AG10803 (cell line): ENCODE data around the gene CCDC68.

Source experiments
- DNase-seq: peaks from one replicate; pipeline ENCODE4 v3.0.0; 2010; ENCODE audit warnings: low read depth
- H3K4me3 ChIP-seq: 2 replicates; pipeline ENCODE4 v1.5.1; 2011; ENCODE audit warnings: mild to moderate bottlenecking, low read length, control low read depth
- TF ChIP-seq, protein P1 (sequence below): conservative IDR thresholded peaks from 2 replicates; pipeline ENCODE4 v1.5.1; 2011; ENCODE audit warnings: mild to moderate bottlenecking, low read length, control low read depth, inconsistent platforms

Gene CCDC68

DNA sequence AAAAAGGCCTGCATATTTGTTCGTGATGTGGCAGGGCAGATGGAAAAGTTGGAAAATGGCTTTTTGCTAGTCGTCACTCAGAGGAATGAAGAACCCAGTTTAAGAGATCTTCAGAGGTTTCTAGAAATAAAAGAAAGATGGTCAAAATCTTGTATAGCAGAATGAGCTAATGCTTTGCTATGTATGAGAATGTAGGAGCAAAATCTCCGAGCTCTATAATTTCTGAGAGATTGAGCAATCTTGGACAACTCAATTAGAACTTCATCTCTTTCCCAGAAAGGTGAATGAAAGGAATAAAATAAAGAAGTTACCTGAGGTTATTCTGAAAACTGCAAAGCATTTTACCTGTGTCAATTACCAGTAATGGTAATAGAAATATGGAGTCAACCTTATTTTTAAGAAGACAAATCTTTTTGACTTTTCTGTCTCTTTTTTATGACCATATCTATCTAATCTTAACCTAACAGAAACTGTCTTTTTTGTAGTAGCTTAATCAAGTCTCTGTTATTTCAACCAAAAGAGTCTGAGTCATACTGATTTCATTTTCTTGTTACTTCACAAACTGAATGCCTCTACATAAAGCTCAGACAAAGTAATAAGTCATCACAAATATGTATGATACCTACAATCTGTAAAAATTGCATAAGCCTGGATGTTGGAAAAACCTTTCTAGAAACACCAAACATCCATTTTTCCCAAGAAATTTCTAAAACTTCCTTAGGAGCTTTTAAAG, 32.5 kb downstream of the CCDC68 start:
- DNase-seq = peak; percentile 9
- H3K4me3 ChIP-seq = no peak overlapping the region
- TF ChIP-seq, protein P1, sequence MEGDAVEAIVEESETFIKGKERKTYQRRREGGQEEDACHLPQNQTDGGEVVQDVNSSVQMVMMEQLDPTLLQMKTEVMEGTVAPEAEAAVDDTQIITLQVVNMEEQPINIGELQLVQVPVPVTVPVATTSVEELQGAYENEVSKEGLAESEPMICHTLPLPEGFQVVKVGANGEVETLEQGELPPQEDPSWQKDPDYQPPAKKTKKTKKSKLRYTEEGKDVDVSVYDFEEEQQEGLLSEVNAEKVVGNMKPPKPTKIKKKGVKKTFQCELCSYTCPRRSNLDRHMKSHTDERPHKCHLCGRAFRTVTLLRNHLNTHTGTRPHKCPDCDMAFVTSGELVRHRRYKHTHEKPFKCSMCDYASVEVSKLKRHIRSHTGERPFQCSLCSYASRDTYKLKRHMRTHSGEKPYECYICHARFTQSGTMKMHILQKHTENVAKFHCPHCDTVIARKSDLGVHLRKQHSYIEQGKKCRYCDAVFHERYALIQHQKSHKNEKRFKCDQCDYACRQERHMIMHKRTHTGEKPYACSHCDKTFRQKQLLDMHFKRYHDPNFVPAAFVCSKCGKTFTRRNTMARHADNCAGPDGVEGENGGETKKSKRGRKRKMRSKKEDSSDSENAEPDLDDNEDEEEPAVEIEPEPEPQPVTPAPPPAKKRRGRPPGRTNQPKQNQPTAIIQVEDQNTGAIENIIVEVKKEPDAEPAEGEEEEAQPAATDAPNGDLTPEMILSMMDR = no peak

DNA sequence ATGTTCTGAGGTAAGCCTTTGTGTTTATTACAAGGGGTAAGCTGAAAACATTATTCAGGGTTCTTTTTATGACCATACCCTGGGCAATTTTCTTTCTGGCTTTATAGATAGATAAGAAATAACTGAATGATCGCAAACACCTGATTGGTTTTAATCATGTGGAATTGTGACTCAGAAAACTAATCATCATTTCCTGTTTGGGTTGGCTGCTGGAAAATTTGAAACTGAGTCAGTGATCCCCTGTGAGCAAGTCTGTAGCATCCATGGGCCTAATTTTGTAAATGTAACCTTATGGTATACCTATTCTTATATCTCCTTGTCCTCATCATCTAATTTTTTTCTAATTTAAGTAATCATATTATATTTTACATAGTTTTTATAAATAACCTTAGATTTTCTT, 34.3 kb downstream of the CCDC68 start:
- no peak overlapping the region for H3K4me3 ChIP-seq
- TF ChIP-seq, protein P1 = no peak
- DNase-seq = no peak

DNA sequence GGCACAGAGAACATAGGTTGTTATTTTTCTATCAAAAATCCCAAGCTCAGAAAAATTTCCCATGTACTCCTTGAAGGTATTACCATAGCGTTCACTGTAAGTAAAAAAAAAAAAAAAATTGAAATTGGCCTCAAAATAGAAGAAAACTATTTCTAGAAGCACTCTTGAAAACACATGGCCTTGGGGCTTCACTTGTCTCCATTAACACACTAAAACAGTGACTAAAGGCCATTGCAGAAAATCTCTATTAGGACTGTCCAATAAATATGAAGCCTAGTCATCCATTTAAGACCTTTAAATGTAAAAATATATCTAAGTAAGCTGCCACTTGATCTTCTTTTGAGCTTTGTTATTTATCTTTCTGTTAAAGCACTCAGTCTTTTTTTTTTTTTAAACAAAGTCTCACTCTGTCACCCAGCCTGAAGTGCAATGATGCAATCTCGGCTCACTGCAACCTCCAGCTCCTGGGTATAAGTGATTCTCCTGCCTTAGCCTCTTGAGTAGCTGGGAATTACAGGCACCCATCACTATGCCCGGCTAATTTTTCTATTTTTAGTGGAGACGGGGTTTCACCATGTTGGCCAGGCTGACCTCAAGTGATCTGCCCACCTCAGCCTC, 35.8 kb downstream of the CCDC68 start:
- H3K4me3 ChIP-seq = no peak overlapping the region
- DNase-seq = no peak
- TF ChIP-seq, protein P1 = no peak

DNA sequence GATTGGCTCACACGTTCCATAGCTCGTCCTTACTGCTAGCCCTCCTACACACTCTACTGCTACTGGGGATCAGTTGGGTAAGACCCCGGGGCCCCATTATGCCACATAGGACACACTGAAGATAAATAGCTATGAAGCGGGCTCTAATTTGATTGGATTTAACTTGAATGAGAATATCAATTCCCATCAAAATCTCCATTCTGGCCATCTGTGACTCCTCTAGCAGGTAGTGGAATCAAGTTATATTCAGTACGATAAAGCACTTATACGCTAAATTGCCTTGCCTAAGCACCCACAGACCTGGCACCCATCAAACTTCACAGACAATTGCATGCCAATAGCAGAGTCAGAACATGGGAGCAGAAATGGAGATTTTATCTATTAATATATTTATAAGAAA, 39.8 kb downstream of the CCDC68 start:
- no peak overlapping the region for H3K4me3 ChIP-seq
- DNase-seq = no peak
- TF ChIP-seq, protein P1 = no peak

DNA sequence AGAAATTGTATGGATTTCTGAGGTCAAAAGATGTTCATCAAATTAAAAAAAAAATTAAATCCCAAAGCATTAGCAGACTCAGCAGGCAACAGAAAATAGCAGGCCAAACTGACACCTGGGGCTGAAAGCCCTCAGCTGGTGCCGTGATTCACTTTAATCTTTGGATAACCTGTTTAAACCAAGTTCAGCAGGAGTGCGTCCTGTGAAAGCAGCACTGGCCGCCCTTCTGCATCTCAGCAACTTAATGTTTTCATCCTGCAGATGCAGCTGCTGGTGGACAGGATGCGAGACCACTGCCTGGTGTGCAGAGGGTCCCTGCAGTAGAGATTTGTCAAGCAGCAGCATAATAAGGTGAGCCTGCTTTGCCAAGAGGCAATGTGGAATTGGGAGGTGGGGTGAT, 41.2 kb downstream of the CCDC68 start:
- DNase-seq = no peak
- H3K4me3 ChIP-seq = no peak overlapping the region
- TF ChIP-seq, protein P1 = no peak

DNA sequence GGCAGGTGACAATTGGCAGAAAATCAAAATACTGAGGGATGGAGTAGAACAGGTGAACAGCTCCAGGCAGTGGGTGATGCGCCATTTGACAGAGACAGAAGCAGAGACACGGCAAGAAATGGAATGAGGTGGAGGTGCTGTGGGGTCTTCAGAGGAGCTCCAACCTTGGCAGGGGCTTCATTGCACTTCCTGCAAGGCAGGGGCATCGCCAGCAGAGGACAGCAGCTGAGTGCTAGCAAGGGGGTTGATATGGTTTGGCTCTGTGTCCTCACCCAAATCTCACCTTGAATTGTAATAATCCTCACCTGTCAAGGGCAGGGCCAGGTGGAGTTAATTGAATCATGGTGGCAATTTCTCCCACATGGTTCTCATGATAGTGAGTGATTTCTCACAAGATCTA, 42.8 kb downstream of the CCDC68 start:
- H3K4me3 ChIP-seq = no peak overlapping the region
- TF ChIP-seq, protein P1 = no peak
- no peak for DNase-seq

DNA sequence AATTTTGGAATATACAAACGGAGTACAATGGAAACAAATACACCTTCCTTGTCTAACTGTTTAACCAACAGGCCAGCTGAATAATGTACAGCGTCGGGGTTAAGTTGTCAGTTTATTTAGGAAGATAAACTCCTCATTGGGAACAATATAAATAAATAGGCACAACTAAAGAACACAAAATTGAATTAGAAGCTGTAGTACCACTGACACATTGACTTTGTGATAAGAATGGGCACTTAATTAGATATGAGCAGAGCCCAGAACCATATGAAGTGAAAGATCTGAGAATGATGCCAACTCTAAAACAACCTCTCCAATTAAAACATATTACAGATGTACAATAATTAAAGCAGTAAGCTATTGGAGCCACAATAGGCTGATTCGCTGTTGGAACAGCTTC, 44.4 kb downstream of the CCDC68 start:
- no peak for DNase-seq
- H3K4me3 ChIP-seq = no peak overlapping the region
- TF ChIP-seq, protein P1 = no peak
